H1 (cell line): ENCODE measurements around the gene MRPL36. TPM values are rescaled to one million over a fixed set of nuclear protein-coding genes. Genes with fewer than 3 reads are reported as not detected.

Experiments used
- CTCF ChIA-PET: fragments of 300-600 bp; sonication (Branson Sonifier 250); formaldehyde crosslinking; loops from one replicate; lab custom pipeline; 2021; ENCODE audit not compliant: partially characterized antibody; lab: Charles Lee
- POLR2A ChIA-PET: fragments of 300-600 bp; sonication (Branson Sonifier 250); formaldehyde crosslinking; loops from one replicate; lab custom pipeline; 2021; ENCODE audit warnings: inconsistent platforms; ENCODE audit not compliant: partially characterized antibody; lab: Charles Lee
- DNase-seq, 2 experiments: peaks; one replicate each; pipeline versions ENCODE4 v3.0.0 to v3.0.0-alpha.2; 2010 to 2022; ENCODE audit warnings: low spot score in 2 of 2, low read depth in 1 of 2, mixed read lengths in 1 of 2
- FAIRE-seq: peaks from 2 replicates; lab custom pipeline; 2011; peaks lifted over from hg19 to GRCh38; lab: Jason Lieb, UNC
- H2AFZ ChIP-seq: 2 replicates; pipeline ENCODE4 v1.8.1; 2012; ENCODE audit warnings: low read length, inconsistent platforms
- H2AK5ac ChIP-seq: 2 replicates; pipeline ENCODE4 v1.6.1; 2013; ENCODE audit warnings: low read depth, low read length
- H2BK120ac ChIP-seq: replicated peaks from 2 replicates; pipeline ENCODE3; 2013; ENCODE audit warnings: low read depth, low read length, inconsistent platforms
- H2BK12ac ChIP-seq: 2 replicates; pipeline ENCODE4 v1.6.1; 2013; ENCODE audit warnings: low read depth, low read length
- H2BK15ac ChIP-seq: 2 replicates; pipeline ENCODE4 v1.6.1; 2013; ENCODE audit warnings: low read length
- H2BK20ac ChIP-seq: 2 replicates; pipeline ENCODE4 v1.6.1; 2013; ENCODE audit warnings: low read length
- H2BK5ac ChIP-seq: 2 replicates; pipeline ENCODE4 v1.6.1; 2013; ENCODE audit warnings: low read depth, low read length
- H3K14ac ChIP-seq: 2 replicates; pipeline ENCODE4 v1.6.1; 2013; ENCODE audit warnings: inconsistent platforms; ENCODE audit not compliant: insufficient read length
- H3K18ac ChIP-seq: 2 replicates; pipeline ENCODE4 v1.6.1; 2013; ENCODE audit warnings: low read length; ENCODE audit errors: extremely low read depth
- H3K23ac ChIP-seq: 2 replicates; pipeline ENCODE4 v1.6.1; 2013; ENCODE audit warnings: inconsistent platforms; ENCODE audit not compliant: insufficient read length
- H3K23me2 ChIP-seq: 2 replicates; pipeline ENCODE4 v1.6.1; 2013; ENCODE audit warnings: low read depth, low read length
- H3K27ac ChIP-seq: 2 replicates; pipeline ENCODE4 v1.6.1; 2011; ENCODE audit warnings: low read depth, low read length, inconsistent platforms
- H3K27me3 ChIP-seq, 4 experiments: replicated peaks in 1 of 4; 1 replicate in 1 of 4; 2 replicates in 3 of 4; pipeline versions ENCODE4 v1.6.1 to v1.8.1; 2011 to 2013; ENCODE audit warnings: low read length in 3 of 4, mild to moderate bottlenecking in 3 of 4, inconsistent platforms in 2 of 4, mixed read lengths in 2 of 4, moderate library complexity in 1 of 4; ENCODE audit not compliant: control insufficient read depth in 3 of 4, insufficient read depth in 3 of 4; ENCODE audit errors: extremely low read depth in 1 of 4
- H3K36me3 ChIP-seq, 4 experiments: 2 replicates each; pipeline versions ENCODE4 v1.6.1 to v1.8.1; 2011 to 2013; ENCODE audit warnings: mild to moderate bottlenecking in 4 of 4, low read length in 3 of 4, moderate library complexity in 2 of 4, control low read depth in 1 of 4, inconsistent platforms in 1 of 4; ENCODE audit not compliant: insufficient read depth in 4 of 4, control insufficient read depth in 2 of 4
- H3K4ac ChIP-seq: replicated peaks from 2 replicates; pipeline ENCODE3; 2013; ENCODE audit warnings: low read length, low read depth, mixed read lengths, inconsistent platforms; ENCODE audit not compliant: insufficient read length
- H3K4me1 ChIP-seq, 4 experiments: replicated peaks in 1 of 4; 1 replicate in 1 of 4; 2 replicates in 3 of 4; pipeline versions ENCODE4 v1.6.1 to v1.8.1; 2011 to 2013; ENCODE audit warnings: low read length in 3 of 4, inconsistent platforms in 2 of 4, mixed read lengths in 1 of 4; ENCODE audit not compliant: insufficient read depth in 4 of 4, control insufficient read depth in 3 of 4
- H3K4me2 ChIP-seq, 2 experiments: 2 replicates each; pipeline versions ENCODE4 v1.6.1 to v1.8.1; 2011 to 2013; ENCODE audit warnings: low read depth in 2 of 2, low read length in 2 of 2, control low read depth in 1 of 2, inconsistent platforms in 1 of 2, mild to moderate bottlenecking in 1 of 2; ENCODE audit not compliant: insufficient read depth in 1 of 2
- H3K4me3 ChIP-seq, 4 experiments: fragments of 200-600, 300-600 bp in 1 of 4; sonication (generic), shearing (Covaris generic), sonication (Bioruptor Twin) in 1 of 4; 2 replicates each; pipeline versions ENCODE4 v1.5.1 to v1.8.1; 2011 to 2016; ENCODE audit warnings: low read length in 4 of 4, low read depth in 3 of 4, control low read depth in 2 of 4, inconsistent platforms in 2 of 4, mild to moderate bottlenecking in 2 of 4, mixed read lengths in 1 of 4, moderate library complexity in 1 of 4; ENCODE audit not compliant: insufficient read depth in 2 of 4; ENCODE audit errors: extremely low read depth in 1 of 4
- H3K56ac ChIP-seq: replicated peaks from 2 replicates; pipeline ENCODE3; 2013; ENCODE audit warnings: low read depth, mild to moderate bottlenecking, mixed read lengths, low read length, inconsistent platforms; ENCODE audit not compliant: insufficient read length
- H3K79me1 ChIP-seq: 2 replicates; pipeline ENCODE4 v1.6.1; 2013; ENCODE audit warnings: low read depth, low read length, control low read depth
- H3K79me2 ChIP-seq, 2 experiments: 2 replicates each; pipeline versions ENCODE4 v1.6.1 to v1.8.1; 2012 to 2013; ENCODE audit warnings: low read length in 2 of 2, mild to moderate bottlenecking in 2 of 2, inconsistent platforms in 1 of 2; ENCODE audit not compliant: insufficient read depth in 2 of 2, control insufficient read depth in 1 of 2
- H3K9ac ChIP-seq, 4 experiments: replicated peaks in 1 of 4; 1 replicate in 1 of 4; 2 replicates in 3 of 4; pipeline versions ENCODE4 v1.6.1 to v1.8.1; 2011 to 2013; ENCODE audit warnings: low read depth in 3 of 4, low read length in 3 of 4, control low read depth in 2 of 4, mild to moderate bottlenecking in 2 of 4, moderate library complexity in 2 of 4, inconsistent platforms in 1 of 4; ENCODE audit errors: extremely low read depth in 1 of 4
- H3K9me3 ChIP-seq, 2 experiments: 2 replicates each; pipeline versions ENCODE4 v1.6.1 to v1.8.1; 2012 to 2013; ENCODE audit warnings: mild to moderate bottlenecking in 2 of 2, moderate library complexity in 2 of 2, control low read depth in 1 of 2, inconsistent platforms in 1 of 2, low read depth in 1 of 2, low read length in 1 of 2, mixed read lengths in 1 of 2; ENCODE audit not compliant: insufficient read depth in 2 of 2
- H4K20me1 ChIP-seq, 2 experiments: replicated peaks in 1 of 2; 2 replicates each; pipeline versions ENCODE3 to v1.8.1; 2011 to 2013; ENCODE audit warnings: inconsistent platforms in 2 of 2, low read length in 2 of 2, mild to moderate bottlenecking in 1 of 2; ENCODE audit not compliant: insufficient read depth in 2 of 2, control insufficient read depth in 1 of 2
- H4K5ac ChIP-seq: 2 replicates; pipeline ENCODE4 v1.6.1; 2013; ENCODE audit warnings: low read length, low read depth, mixed read lengths, inconsistent platforms; ENCODE audit not compliant: insufficient read length
- H4K8ac ChIP-seq: 2 replicates; pipeline ENCODE4 v1.8.0; 2013; ENCODE audit warnings: mild to moderate bottlenecking, moderate library complexity, low read length, inconsistent platforms; ENCODE audit not compliant: insufficient read depth; ENCODE audit errors: extremely low read depth
- H4K91ac ChIP-seq: replicated peaks from 2 replicates; pipeline ENCODE3; 2013; ENCODE audit warnings: low read length, mixed read lengths, inconsistent platforms; ENCODE audit not compliant: insufficient read length
- CHD2 ChIP-seq: IDR thresholded peaks from 2 replicates; pipeline ENCODE4 v1.6.1; 2012; ENCODE audit warnings: low read length, improper control_type of control experiment
- CTBP2 ChIP-seq: IDR thresholded peaks from 2 replicates; pipeline ENCODE4 v1.7.0; 2011; ENCODE audit warnings: borderline replicate concordance, mild to moderate bottlenecking, moderate library complexity, mixed read lengths, low read length; ENCODE audit not compliant: insufficient read depth, insufficient read length
- KDM4A ChIP-seq: IDR thresholded peaks from one replicate; pipeline ENCODE4 v1.7.1; 2012; ENCODE audit warnings: low read depth, mild to moderate bottlenecking, moderate library complexity, low read length, inconsistent platforms; ENCODE audit not compliant: severe bottlenecking
- KDM5A ChIP-seq: fragments of 200-600 bp; IDR thresholded peaks from 2 replicates; pipeline ENCODE4 v1.7.1; 2012; ENCODE audit warnings: mild to moderate bottlenecking, low read length, inconsistent platforms, mixed read lengths
- PHF8 ChIP-seq: fragments of 200-600 bp; sonication (generic); conservative IDR thresholded peaks from 2 replicates; pipeline ENCODE4 v1.7.1; 2012; ENCODE audit warnings: low read depth, mild to moderate bottlenecking, inconsistent platforms, low read length, moderate library complexity
- TAF7 ChIP-seq: optimal IDR thresholded peaks from 2 replicates; pipeline ENCODE3; 2011; ENCODE audit warnings: low read depth, mild to moderate bottlenecking, inconsistent platforms, low read length, moderate library complexity, borderline replicate concordance
- WGBS, 2 experiments: shearing (Covaris generic) in 1 of 2; methylation state at CpG; one replicate each; pipeline versions ENCODE4 v1.1.6 to v1.1.7; 2013 to 2015; ENCODE audit warnings: low lambda C conversion rate in 2 of 2, mixed read lengths in 2 of 2, inconsistent platforms in 1 of 2, low coverage in 1 of 2, missing lambda C conversion rate in 1 of 2; ENCODE audit not compliant: insufficient replicate concordance in 2 of 2, insufficient coverage in 1 of 2, insufficient read length in 1 of 2; ENCODE audit errors: extremely low coverage in 1 of 2, missing lambda C conversion rate in 1 of 2; 5-methylcytosine and 5-hydroxymethylcytosine counted together
- polyA plus RNA-seq, 7 experiments: library from polyadenylated mRNA; depleted of rRNA in 3 of 7; stranded (reverse) in 5 of 7; unstranded in 2 of 7; fragments of >200 nt in 5 of 7; fragments of 200-250 nt in 2 of 7; gene quantifications; 1 replicate in 5 of 7; 2 replicates in 1 of 7; 4 replicates in 1 of 7; pipeline versions ENCODE4 v1.2.1 to v1.2.3, GENCODE V29; 2011 to 2013; ENCODE audit warnings: missing spikeins in 2 of 7, mixed read lengths in 2 of 7
- total RNA-seq: library from RNA; stranded (reverse); fragmentation: NEBNext Ultra II Directional; extraction: Animal tissue kit (Norgen Biotek cat#: 25700); gene quantifications from 2 replicates; pipeline ENCODE4 v1.2.1, GENCODE V29; 2021
- TF ChIP-seq, protein P1 (sequence below): IDR thresholded peaks from 2 replicates; pipeline ENCODE4 v1.6.1; 2012; ENCODE audit warnings: inconsistent platforms

Gene MRPL36
- total and polyA plus RNA-seq, 2 of the 8 experiments (the other 6 are each of a cell fraction or from before 2014, with no cell fraction given): 56.3 to 81.5 TPM

GRCh38 chr5:1803192-1803591 lies 3.6 kb upstream of the MRPL36 start:
- Histone ChIP-seq H4K8ac (no peak overlapping the region), H3K23me2 (peaks cover 17% of the 10 kb centered on the region), H3K9me3 (no peaks in the 10 kb centered on the region), H2AK5ac (no peak overlapping the region), H2AFZ (no peak overlapping the region), H4K5ac (no peak overlapping the region), H3K4me1 (peaks cover 0 to 7% (median 5%) of the 10 kb centered on the region in 4 experiments; a peak in 6 of 7 replicates), H3K4me3 (no peak overlapping the region), H3K14ac (no peak overlapping the region), H4K91ac (no peak overlapping the region), H3K27ac (no peak overlapping the region), H2BK120ac (no peak overlapping the region), H3K79me1 (peaks cover 15% of the 10 kb centered on the region), H3K79me2 (peaks cover 15 to 84% of the 10 kb centered on the region in 2 experiments), H3K36me3 (peaks cover 32 to 63% (median 49%) of the 10 kb centered on the region in 4 experiments), H2BK12ac (no peak overlapping the region), H3K56ac (no peak overlapping the region), H3K4ac (no peak overlapping the region), H2BK15ac (no peak overlapping the region), H3K9ac (no peak overlapping the region), H3K23ac (no peak overlapping the region), H4K20me1 (peaks cover 7 to 28% of the 10 kb centered on the region in 2 experiments), H3K27me3 (no peaks in the 10 kb centered on the region), H2BK20ac (no peak overlapping the region), H3K18ac (no peak overlapping the region), H2BK5ac (no peak overlapping the region), H3K4me2 (no peak overlapping the region)
- POLR2A ChIA-PET: interaction anchor here (1.0 to 2.2 kb wide), 4 partner anchors 9 to 35 kb away, joined by 3 to 5 read pairs (median 4); no protein-coding TSS in a partner anchor
- DNase-seq: no peak
- CTCF ChIA-PET: interaction anchor here (1.0 to 2.1 kb wide), 4 partner anchors 22 to 131 kb away, joined by 3 to 6 read pairs (median 4); no protein-coding TSS in a partner anchor
- 95% methylated on average over 1 of the region's 1 CpG; no CpG with 5 or more reads in 1 of the 2 experiments for WGBS, 2 experiments
- FAIRE-seq: no peak
- TF ChIP-seq CTBP2 (no peak), TAF7 (no peak), KDM5A (no peak), PHF8 (no peak), KDM4A (no peak), CHD2 (no peak)
- TF ChIP-seq, protein P1, sequence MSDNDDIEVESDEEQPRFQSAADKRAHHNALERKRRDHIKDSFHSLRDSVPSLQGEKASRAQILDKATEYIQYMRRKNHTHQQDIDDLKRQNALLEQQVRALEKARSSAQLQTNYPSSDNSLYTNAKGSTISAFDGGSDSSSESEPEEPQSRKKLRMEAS: no peak
